Epithelial cell of proximal tubule (primary cell): ENCODE data around the gene SYNGR4. TPM values are rescaled to one million over a fixed set of nuclear protein-coding genes. Genes with fewer than 3 reads are reported as not detected.

Source experiments
- DNase-seq: peaks from one replicate; pipeline ENCODE4 v3.0.0-alpha.2; 2011; ENCODE audit warnings: low read depth
- H3K4me3 ChIP-seq: 2 replicates; pipeline ENCODE4 v1.5.1; 2011; ENCODE audit warnings: low read depth, mild to moderate bottlenecking, low read length
- total RNA-seq: library from RNA; depleted of rRNA; stranded (reverse); fragments of >200 nt; gene quantifications from 2 replicates; pipeline ENCODE4 v1.2.3, GENCODE V29; 2015
- TF ChIP-seq, protein P1 (sequence below): conservative IDR thresholded peaks from 2 replicates; pipeline ENCODE4 v1.5.1; 2012; ENCODE audit warnings: low read depth, mild to moderate bottlenecking, low read length

SYNGR4 gene
- total RNA-seq, 1 donor from 2014 or later: not detected

DNA sequence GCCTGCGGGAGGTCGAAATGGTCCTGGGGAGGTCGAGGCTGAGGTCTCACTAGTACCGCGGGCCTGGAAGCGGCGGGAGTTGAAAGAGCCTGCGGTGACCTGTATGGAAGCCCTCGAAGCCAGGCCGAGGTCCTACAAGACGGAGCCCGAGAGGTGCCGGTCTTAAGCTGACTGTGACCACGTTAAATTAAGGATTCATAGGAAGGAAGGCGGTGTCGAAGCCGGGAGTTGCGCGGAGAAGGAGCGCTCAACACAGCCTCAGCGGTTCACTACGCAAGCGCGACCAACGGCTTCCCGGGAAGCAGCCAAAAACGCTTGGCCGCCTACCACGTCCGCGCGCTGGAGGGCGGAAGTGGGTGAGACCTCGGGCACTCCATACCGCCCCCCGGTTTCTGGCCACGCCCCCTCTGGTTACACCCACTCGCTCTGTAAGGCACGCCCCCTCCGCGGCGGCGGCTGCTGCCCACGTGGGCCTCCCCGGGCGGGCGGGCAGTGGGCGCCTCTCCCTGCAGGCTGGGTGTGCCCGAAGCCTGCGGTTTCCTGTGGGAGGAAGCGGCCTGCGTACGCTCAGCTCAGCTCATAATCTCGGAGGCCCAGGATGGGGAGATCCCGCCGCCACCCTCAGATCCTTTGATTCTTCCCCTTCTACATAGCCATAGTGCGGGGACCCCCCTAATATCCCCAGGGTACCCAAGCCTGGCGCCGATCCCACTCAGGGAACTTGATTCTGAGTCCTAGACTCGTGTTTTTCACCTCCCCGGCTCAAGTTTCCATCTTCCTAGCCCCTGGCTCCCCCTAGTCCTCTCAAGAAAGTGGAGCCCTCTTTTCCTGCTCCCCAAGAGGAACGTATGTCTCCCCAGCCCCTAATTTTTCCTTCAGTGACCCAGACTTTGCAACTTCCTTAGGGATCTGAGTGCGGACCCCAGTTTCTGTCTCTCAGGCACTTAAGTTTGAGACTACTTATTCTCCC, 42.3 kb upstream of the SYNGR4 start:
- peak; percentile 58 for DNase-seq
- H3K4me3 ChIP-seq: peak overlapping the region; percentile 65
- TF ChIP-seq, protein P1, sequence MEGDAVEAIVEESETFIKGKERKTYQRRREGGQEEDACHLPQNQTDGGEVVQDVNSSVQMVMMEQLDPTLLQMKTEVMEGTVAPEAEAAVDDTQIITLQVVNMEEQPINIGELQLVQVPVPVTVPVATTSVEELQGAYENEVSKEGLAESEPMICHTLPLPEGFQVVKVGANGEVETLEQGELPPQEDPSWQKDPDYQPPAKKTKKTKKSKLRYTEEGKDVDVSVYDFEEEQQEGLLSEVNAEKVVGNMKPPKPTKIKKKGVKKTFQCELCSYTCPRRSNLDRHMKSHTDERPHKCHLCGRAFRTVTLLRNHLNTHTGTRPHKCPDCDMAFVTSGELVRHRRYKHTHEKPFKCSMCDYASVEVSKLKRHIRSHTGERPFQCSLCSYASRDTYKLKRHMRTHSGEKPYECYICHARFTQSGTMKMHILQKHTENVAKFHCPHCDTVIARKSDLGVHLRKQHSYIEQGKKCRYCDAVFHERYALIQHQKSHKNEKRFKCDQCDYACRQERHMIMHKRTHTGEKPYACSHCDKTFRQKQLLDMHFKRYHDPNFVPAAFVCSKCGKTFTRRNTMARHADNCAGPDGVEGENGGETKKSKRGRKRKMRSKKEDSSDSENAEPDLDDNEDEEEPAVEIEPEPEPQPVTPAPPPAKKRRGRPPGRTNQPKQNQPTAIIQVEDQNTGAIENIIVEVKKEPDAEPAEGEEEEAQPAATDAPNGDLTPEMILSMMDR: no peak

DNA sequence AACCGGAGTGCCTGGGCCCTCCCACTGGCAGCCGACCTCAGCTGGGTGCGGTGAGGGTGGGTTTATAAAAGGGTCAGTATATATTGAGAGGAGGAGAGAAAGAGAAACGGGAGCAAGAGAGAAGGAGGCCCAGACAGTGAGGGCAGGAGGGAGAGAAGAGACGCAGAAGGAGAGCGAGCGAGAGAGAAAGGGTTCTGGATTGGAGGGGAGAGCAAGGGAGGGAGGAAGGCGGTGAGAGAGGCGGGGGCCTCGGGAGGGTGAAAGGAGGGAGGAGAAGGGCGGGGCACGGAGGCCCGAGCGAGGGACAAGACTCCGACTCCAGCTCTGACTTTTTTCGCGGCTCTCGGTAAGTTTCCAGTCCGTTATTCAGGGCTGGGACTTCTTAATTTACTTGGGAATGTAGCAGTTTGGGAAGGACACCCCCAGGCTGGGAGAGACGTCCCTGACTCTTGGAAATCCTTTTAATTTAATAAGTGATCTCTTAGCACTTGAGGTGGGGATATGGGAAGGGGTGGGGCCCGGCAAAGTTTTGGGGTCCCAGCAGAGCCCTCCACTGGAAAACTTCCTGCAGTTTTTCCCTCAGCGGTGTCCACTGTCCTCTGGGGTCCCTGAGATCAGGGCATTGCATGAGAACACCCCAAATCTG, 38.8 kb upstream of the SYNGR4 start, which contains the start of gene EMP3:
TSS of gene EMP3 (plus strand) at position 288 of the 646 bp plus-strand sequence. CDS start 1,293 bp downstream, outside the sequence.
- DNase-seq: no peak
- peak within 1 kb of the TSS; percentile 78 for H3K4me3 ChIP-seq
- TF ChIP-seq, protein P1: no peak

DNA sequence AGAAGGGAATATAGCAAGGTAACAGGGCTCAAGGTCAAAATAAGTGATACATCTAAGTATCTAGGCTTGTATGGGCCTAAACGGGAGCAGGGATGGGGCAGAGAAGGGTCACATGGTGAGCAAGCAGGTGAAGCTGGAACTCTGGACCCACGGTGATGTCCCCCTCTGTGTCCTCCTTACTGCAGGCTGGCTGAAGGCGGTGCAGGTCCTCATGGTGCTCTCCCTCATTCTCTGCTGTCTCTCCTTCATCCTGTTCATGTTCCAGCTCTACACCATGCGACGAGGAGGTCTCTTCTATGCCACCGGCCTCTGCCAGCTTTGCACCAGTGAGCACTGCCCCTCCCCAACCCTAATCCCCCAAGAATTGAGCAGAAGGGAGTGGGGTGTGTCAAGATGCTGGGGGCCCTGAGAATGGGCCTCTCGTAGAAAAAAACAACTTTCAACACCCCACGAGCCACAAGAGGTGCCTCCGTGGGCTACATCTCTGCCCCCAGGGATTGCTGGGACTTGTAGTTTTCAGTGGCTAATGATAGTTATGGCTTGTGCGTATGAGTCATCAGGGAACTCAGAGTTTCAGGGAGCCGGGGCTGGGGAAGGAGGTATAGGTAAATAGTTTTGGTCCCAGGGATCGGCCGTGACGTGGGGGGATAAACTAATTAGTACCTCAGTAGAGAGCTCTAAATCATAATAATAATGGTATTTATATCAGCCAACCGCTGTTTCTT, 34.8 kb upstream of the SYNGR4 start:
- H3K4me3 ChIP-seq: no peak overlapping the region
- TF ChIP-seq, protein P1: no peak
- no peak for DNase-seq

DNA sequence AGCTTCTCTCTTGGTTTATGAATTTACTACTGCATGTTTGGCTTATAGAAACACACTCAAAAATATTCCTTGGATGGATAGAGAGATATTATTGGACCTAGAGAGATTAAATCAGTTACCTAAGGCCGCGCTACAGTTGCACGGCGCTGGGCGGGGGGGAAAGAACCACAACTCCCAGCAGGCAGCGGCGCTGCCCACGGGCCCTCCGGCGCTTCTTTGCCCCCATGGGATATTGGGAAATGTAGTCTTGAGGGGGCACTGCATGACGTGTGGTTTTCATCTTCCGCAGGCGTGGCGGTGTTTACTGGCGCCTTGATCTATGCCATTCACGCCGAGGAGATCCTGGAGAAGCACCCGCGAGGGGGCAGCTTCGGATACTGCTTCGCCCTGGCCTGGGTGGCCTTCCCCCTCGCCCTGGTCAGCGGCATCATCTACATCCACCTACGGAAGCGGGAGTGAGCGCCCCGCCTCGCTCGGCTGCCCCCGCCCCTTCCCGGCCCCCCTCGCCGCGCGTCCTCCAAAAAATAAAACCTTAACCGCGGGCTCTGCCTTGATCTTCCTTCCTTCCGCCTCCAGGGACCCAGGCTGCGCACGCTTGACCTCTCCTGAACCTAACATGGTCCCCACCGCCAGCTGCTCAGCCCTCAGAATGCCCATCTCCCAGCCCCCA, 34.0 kb upstream of the SYNGR4 start:
- no peak for DNase-seq
- peak overlapping the region; percentile 43 for H3K4me3 ChIP-seq
- TF ChIP-seq, protein P1: no peak

DNA sequence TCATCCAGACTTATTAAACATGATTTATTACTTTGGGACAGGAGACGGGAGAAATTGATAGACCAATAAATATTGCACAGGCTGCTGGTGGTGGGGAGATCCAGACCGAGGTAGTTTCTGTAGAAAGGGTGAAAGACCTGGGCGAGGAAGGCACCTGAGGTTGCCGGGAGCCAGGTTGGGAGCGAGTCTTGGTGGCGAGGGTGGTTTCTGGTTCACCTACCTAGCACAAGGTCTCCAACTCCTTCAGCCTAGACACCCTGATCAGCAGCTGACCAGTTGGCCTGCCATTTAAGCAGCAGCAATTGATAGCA, 31.9 kb upstream of the SYNGR4 start:
- H3K4me3 ChIP-seq: peak overlapping the region; percentile 77
- no peak for DNase-seq
- TF ChIP-seq, protein P1: no peak

DNA sequence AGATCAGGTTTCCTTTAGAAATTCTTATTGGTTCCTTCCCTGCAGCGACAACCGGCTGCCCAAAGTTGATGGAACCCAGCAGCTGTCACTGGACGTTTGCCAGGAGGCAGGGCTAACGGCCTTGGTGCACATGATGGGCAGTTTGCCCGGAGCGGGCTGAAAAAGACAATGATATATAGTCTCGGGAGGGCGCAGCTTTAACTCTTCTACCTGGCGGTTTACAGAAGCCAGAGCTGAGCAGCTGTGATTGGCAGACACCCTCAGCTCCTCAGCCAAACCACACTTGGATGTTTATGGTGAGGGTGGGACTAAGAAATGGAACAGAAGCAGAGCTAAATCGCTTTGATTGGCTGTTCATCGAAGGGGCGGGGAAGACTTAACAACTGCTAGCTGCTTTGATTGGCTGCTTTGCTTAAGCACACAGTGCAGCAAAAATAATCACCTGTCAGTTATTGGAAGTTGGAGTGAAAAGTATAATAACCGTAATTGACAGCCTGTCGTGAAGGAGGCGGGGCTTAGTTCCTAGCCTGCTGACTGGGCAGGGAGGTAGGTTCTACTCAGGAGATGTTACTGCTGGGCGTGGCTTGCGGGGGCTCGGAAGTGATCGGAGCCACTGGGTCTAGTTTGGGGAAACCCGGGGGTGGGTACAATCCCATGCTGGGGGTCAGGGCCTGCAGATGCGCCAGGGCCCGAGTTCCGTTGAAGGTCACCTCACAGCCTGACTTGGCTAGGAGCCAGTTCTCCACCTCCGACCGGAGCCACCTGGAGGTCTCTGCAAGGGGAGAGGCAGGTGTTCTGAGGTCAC, 31.3 kb upstream of the SYNGR4 start:
- DNase-seq: peak; percentile 99
- H3K4me3 ChIP-seq: peak overlapping the region; percentile 77
- TF ChIP-seq, protein P1: no peak
